OCI-LY1 (cell line): ENCODE data around the gene KDM5C.

Experiments
- H2AFZ ChIP-seq: fragments of 200-600 bp; sonication (generic), shearing (Covaris generic); 2 replicates; pipeline ENCODE4 v1.6.0; 2014; ENCODE audit warnings: antibody characterized with exemption, mild to moderate bottlenecking, low read length
- H3F3A ChIP-seq: fragments of 200-600 bp; sonication (generic), shearing (Covaris generic); 2 replicates; pipeline ENCODE4 v1.6.0; 2014; ENCODE audit warnings: mild to moderate bottlenecking, antibody characterized with exemption, low read length, moderate library complexity; ENCODE audit not compliant: insufficient read depth
- H3K27ac ChIP-seq: fragments of 200-600 bp; sonication (generic); 2 replicates; pipeline ENCODE4 v1.5.1; 2014; ENCODE audit warnings: low read length, mixed run types, mild to moderate bottlenecking, low read depth; ENCODE audit not compliant: poor library complexity, severe bottlenecking
- H3K27me3 ChIP-seq: fragments of 200-600 bp; sonication (generic); 2 replicates; pipeline ENCODE4 v1.6.0; 2014; ENCODE audit warnings: antibody characterized with exemption, mild to moderate bottlenecking, low read length, moderate library complexity; ENCODE audit not compliant: insufficient read depth
- H3K36me3 ChIP-seq: fragments of 200-600 bp; sonication (generic); 2 replicates; pipeline ENCODE4 v1.6.1; 2014; ENCODE audit warnings: mild to moderate bottlenecking, antibody characterized with exemption, low read length, moderate library complexity, mixed read lengths; ENCODE audit not compliant: insufficient read depth
- H3K4me1 ChIP-seq: fragments of 200-600 bp; sonication (generic); 2 replicates; pipeline ENCODE4 v1.5.1; 2014; ENCODE audit warnings: mild to moderate bottlenecking, low read length, moderate library complexity; ENCODE audit not compliant: insufficient read depth, severe bottlenecking
- H3K4me2 ChIP-seq: fragments of 200-600 bp; sonication (generic), shearing (Covaris generic); 2 replicates; pipeline ENCODE4 v1.6.1; 2014; ENCODE audit warnings: low read length
- H3K4me3 ChIP-seq: fragments of 200-600 bp; sonication (generic); 2 replicates; pipeline ENCODE4 v1.5.1; 2014; ENCODE audit warnings: low read length, low read depth, mild to moderate bottlenecking, mixed read lengths; ENCODE audit not compliant: poor library complexity, severe bottlenecking
- H3K79me2 ChIP-seq: fragments of 200-600 bp; shearing (Covaris generic); 2 replicates; pipeline ENCODE4 v1.6.1; 2016; ENCODE audit warnings: mixed run types, low read length, mixed read lengths; ENCODE audit not compliant: insufficient read depth
- H3K9ac ChIP-seq: fragments of 200-600 bp; sonication (generic), shearing (Covaris generic); 2 replicates; pipeline ENCODE4 v1.6.1; 2014; ENCODE audit warnings: mild to moderate bottlenecking, low read length, mixed read lengths
- H3K9me2 ChIP-seq: fragments of 200-600 bp; sonication (generic), shearing (Covaris generic); 2 replicates; pipeline ENCODE4 v1.6.1; 2014; ENCODE audit warnings: low read depth, mild to moderate bottlenecking, low read length, mixed read lengths
- H3K9me3 ChIP-seq: fragments of 200-600 bp; shearing (Covaris generic); 2 replicates; pipeline ENCODE4 v1.6.1; 2014; ENCODE audit warnings: low read length, mixed read lengths
- H4K20me1 ChIP-seq: fragments of 200-600 bp; sonication (generic), shearing (Covaris generic); 2 replicates; pipeline ENCODE4 v1.6.0; 2016; ENCODE audit warnings: mild to moderate bottlenecking, low read length; ENCODE audit not compliant: insufficient read depth
- EZH2 ChIP-seq: fragments of 200-600 bp; sonication (generic), shearing (Covaris generic); IDR thresholded peaks from 2 replicates; pipeline ENCODE4 v1.8.0; 2017; ENCODE audit warnings: borderline replicate concordance, mixed run types, mild to moderate bottlenecking, antibody characterized with exemption, low read length, moderate library complexity, mixed read lengths
- TF ChIP-seq, protein P1 (sequence below): fragments of 200-600 bp; sonication (generic), shearing (Covaris generic); IDR thresholded peaks from 2 replicates; pipeline ENCODE4 v1.5.1; 2017; ENCODE audit warnings: mild to moderate bottlenecking, antibody characterized with exemption, low read length, moderate library complexity, mixed read lengths

KDM5C gene

DNA sequence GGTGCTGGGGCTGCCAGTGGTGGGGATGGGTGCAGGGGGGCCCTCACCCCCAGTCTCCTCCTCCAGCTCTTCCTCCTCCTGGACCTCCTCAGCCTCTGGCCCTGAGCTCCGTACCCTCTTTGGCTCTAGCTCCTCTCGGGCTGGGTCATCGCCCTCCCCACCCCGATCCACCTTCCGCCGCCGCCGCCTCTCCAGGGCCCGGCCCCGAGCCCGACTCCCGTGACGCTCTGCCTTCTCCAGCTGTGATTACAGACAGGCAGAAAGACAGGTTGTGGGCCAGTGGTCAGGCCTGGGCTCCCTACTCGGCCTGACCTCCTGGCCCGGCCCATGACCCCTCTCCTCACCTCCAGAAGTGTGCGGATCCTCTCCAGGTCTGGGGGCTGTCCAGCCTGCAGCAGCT is 31.9 kb downstream of the KDM5C start:
- H3K9ac ChIP-seq: no peak overlapping the region
- TF ChIP-seq, protein P1, sequence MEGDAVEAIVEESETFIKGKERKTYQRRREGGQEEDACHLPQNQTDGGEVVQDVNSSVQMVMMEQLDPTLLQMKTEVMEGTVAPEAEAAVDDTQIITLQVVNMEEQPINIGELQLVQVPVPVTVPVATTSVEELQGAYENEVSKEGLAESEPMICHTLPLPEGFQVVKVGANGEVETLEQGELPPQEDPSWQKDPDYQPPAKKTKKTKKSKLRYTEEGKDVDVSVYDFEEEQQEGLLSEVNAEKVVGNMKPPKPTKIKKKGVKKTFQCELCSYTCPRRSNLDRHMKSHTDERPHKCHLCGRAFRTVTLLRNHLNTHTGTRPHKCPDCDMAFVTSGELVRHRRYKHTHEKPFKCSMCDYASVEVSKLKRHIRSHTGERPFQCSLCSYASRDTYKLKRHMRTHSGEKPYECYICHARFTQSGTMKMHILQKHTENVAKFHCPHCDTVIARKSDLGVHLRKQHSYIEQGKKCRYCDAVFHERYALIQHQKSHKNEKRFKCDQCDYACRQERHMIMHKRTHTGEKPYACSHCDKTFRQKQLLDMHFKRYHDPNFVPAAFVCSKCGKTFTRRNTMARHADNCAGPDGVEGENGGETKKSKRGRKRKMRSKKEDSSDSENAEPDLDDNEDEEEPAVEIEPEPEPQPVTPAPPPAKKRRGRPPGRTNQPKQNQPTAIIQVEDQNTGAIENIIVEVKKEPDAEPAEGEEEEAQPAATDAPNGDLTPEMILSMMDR: no peak
- no peak for TF ChIP-seq EZH2
- H3K27ac ChIP-seq: no peak overlapping the region
- H2AFZ ChIP-seq: no peak overlapping the region
- no peak overlapping the region for H3K4me2 ChIP-seq
- H3K9me2 ChIP-seq: no peaks in the 10 kb centered on the region
- H3K9me3 ChIP-seq: no peaks in the 10 kb centered on the region
- no peaks in the 10 kb centered on the region for H3F3A ChIP-seq
- H4K20me1 ChIP-seq: no peaks in the 10 kb centered on the region
- H3K4me1 ChIP-seq: no peaks in the 10 kb centered on the region
- H3K4me3 ChIP-seq: no peak overlapping the region
- H3K27me3 ChIP-seq: no peaks in the 10 kb centered on the region
- H3K79me2 ChIP-seq: no peaks in the 10 kb centered on the region
- peaks cover 45% of the 10 kb centered on the region for H3K36me3 ChIP-seq

DNA sequence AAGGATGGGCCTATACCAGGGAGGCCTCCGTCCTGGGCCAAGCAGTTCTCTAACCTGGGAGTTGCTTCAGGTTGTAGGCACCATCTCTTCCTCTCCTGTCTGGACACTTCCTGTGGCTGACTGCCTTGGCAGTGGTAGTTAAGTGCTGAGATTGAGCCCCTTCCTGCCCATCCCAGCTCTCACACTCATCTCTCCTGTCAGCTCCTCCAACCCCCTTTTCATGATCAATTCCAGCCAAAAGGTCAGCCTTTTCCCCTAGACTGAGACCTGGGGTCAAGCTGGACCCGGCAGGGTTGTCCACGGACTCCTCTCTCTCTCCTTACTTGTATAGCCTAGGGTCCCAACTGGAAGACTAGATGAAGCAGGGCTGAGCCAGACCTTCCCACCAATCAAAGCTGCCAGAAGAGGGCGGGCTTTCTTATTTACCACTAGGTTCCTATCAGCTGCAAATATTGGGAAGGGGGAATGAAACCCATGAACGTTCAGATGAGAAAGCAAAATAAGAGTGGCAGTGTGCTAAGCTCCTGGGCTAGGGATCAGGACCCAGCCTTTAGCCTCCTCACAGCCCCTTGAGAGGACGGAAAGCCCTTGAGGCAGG is 34.5 kb downstream of the KDM5C start:
- H3K27me3 ChIP-seq: no peaks in the 10 kb centered on the region
- H3K9ac ChIP-seq: no peak overlapping the region
- H4K20me1 ChIP-seq: no peaks in the 10 kb centered on the region
- no peaks in the 10 kb centered on the region for H3K79me2 ChIP-seq
- no peaks in the 10 kb centered on the region for H3F3A ChIP-seq
- no peak overlapping the region for H3K4me2 ChIP-seq
- H3K9me2 ChIP-seq: no peaks in the 10 kb centered on the region
- H3K4me3 ChIP-seq: no peak overlapping the region
- H3K4me1 ChIP-seq: no peaks in the 10 kb centered on the region
- H3K9me3 ChIP-seq: no peaks in the 10 kb centered on the region
- no peak overlapping the region for H2AFZ ChIP-seq
- H3K36me3 ChIP-seq: peaks cover 21% of the 10 kb centered on the region
- TF ChIP-seq, protein P1: peak; percentile 37; the same call in 1 of the 2 replicates
- no peak for TF ChIP-seq EZH2
- no peak overlapping the region for H3K27ac ChIP-seq

DNA sequence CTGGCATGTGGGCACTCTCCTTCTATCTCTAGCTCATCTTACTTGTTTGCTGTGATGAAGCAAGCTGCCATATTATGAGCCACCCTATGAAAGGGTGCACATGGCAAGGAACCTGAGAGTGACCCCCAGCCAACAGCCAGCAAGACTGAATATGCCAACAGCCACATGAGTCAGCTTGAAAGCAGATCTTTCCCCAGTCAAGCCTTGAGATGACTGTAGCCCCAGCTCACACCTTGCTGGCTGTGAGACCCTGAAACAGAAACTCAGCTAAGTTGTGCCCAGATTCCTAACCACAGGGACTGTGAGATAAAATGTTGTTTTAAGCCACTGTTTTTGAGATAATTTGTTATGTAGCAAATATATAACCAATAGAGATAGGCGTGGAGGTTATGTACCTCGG is 36.2 kb downstream of the KDM5C start:
- Histone ChIP-seq H3K4me3 (no peak overlapping the region), H3K36me3 (peaks cover 6% of the 10 kb centered on the region), H3K4me1 (no peaks in the 10 kb centered on the region), H3K27me3 (no peaks in the 10 kb centered on the region), H4K20me1 (no peaks in the 10 kb centered on the region), H2AFZ (no peak overlapping the region), H3K4me2 (no peak overlapping the region), H3K9me2 (no peaks in the 10 kb centered on the region), H3K79me2 (no peaks in the 10 kb centered on the region), H3K27ac (no peak overlapping the region), H3F3A (no peaks in the 10 kb centered on the region), H3K9me3 (no peaks in the 10 kb centered on the region), H3K9ac (no peak overlapping the region)
- TF ChIP-seq, protein P1: no peak
- TF ChIP-seq EZH2: no peak
